Measurements from ENCODE around the gene TMEM150C.

The TMEM150C gene

GRCh38 chr4:82439088-82439487 lies 122.7 kb downstream of the TMEM150C start:
- no peaks in the 10 kb centered on the region for H3K36me3 ChIP-seq (ENCODE audit: control insufficient read depth in 1 of 2, insufficient read depth in 2 of 2, low read length in 2 of 2)
- no peaks in the 10 kb centered on the region for H3K4me1 ChIP-seq (ENCODE audit: control insufficient read depth in 1 of 2, insufficient read depth in 2 of 2, low read length in 2 of 2)

GRCh38 chr4:82437285-82438005 lies 124.3 kb downstream of the TMEM150C start:
- Histone ChIP-seq H3K27ac (ENCODE audit: low read length) (no peak overlapping the region), H3K4me1 (ENCODE audit: control insufficient read depth in 1 of 2, insufficient read depth in 2 of 2, low read length in 2 of 2) (no peaks in the 10 kb centered on the region), H3K27me3 (ENCODE audit: low read depth, low read length) (no peaks in the 10 kb centered on the region), H3K4me3 (ENCODE audit: low read depth in 1 of 2, low read length in 2 of 2) (no peak overlapping the region), H3K36me3 (ENCODE audit: control insufficient read depth in 1 of 2, insufficient read depth in 2 of 2, low read length in 2 of 2) (no peaks in the 10 kb centered on the region), H3K9me3 (ENCODE audit: control insufficient read depth in 1 of 2, low read length in 2 of 2) (no peaks in the 10 kb centered on the region)

More at GRCh38 chr4:82439088-82439487, 122.7 kb downstream of the TMEM150C start:
- H3K27ac ChIP-seq (ENCODE audit: low read length), result no peak overlapping the region
- H3K27me3 ChIP-seq (ENCODE audit: low read depth, low read length), result no peaks in the 10 kb centered on the region
- H3K4me3 ChIP-seq (ENCODE audit: low read depth in 1 of 2, low read length in 2 of 2), result no peak overlapping the region
- no peaks in the 10 kb centered on the region for H3K9me3 ChIP-seq (ENCODE audit: control insufficient read depth in 1 of 2, low read length in 2 of 2)

- no peak overlapping the region for H3K27ac ChIP-seq (ENCODE audit: low read length)
- no peak overlapping the region for H3K4me3 ChIP-seq (ENCODE audit: low read depth in 1 of 2, low read length in 2 of 2)
- H3K4me1 ChIP-seq (ENCODE audit: control insufficient read depth in 1 of 2, insufficient read depth in 2 of 2, low read length in 2 of 2), result peaks cover 0 to 2% of the 10 kb centered on the region in 2 donors
- H3K36me3 ChIP-seq (ENCODE audit: control insufficient read depth in 1 of 2, insufficient read depth in 2 of 2, low read length in 2 of 2), result no peaks in the 10 kb centered on the region
- no peaks in the 10 kb centered on the region for H3K9me3 ChIP-seq (ENCODE audit: control insufficient read depth in 1 of 2, low read length in 2 of 2)
- H3K27me3 ChIP-seq (ENCODE audit: low read depth, low read length), result no peaks in the 10 kb centered on the region
Measured at GRCh38 chr4:82436780-82437179, 125.0 kb downstream of the TMEM150C start.

- Histone ChIP-seq H3K4me3 (ENCODE audit: low read depth in 1 of 2, low read length in 2 of 2) (no peak overlapping the region), H3K4me1 (ENCODE audit: control insufficient read depth in 1 of 2, insufficient read depth in 2 of 2, low read length in 2 of 2) (peaks cover 3 to 9% of the 10 kb centered on the region in 2 donors), H3K9me3 (ENCODE audit: control insufficient read depth in 1 of 2, low read length in 2 of 2) (no peaks in the 10 kb centered on the region), H3K27ac (ENCODE audit: low read length) (no peak overlapping the region), H3K36me3 (ENCODE audit: control insufficient read depth in 1 of 2, insufficient read depth in 2 of 2, low read length in 2 of 2) (no peaks in the 10 kb centered on the region), H3K27me3 (ENCODE audit: low read depth, low read length) (no peaks in the 10 kb centered on the region)
Measured at GRCh38 chr4:82436130-82436529, 125.7 kb downstream of the TMEM150C start.

GRCh38 chr4:82434949-82435348 lies 126.8 kb downstream of the TMEM150C start:
- Histone ChIP-seq H3K27me3 (ENCODE audit: low read depth, low read length) (no peaks in the 10 kb centered on the region), H3K27ac (ENCODE audit: low read length) (no peak overlapping the region), H3K9me3 (ENCODE audit: control insufficient read depth in 1 of 2, low read length in 2 of 2) (no peaks in the 10 kb centered on the region), H3K4me3 (ENCODE audit: low read depth in 1 of 2, low read length in 2 of 2) (no peak overlapping the region), H3K4me1 (ENCODE audit: control insufficient read depth in 1 of 2, insufficient read depth in 2 of 2, low read length in 2 of 2) (peaks cover 3 to 11% of the 10 kb centered on the region in 2 donors), H3K36me3 (ENCODE audit: control insufficient read depth in 1 of 2, insufficient read depth in 2 of 2, low read length in 2 of 2) (no peaks in the 10 kb centered on the region)

GRCh38 chr4:82433791-82434190 lies 128.0 kb downstream of the TMEM150C start:
- Histone ChIP-seq H3K4me3 (ENCODE audit: low read depth in 1 of 2, low read length in 2 of 2) (no peak overlapping the region), H3K4me1 (ENCODE audit: control insufficient read depth in 1 of 2, insufficient read depth in 2 of 2, low read length in 2 of 2) (peaks cover 3 to 11% of the 10 kb centered on the region in 2 donors), H3K27me3 (ENCODE audit: low read depth, low read length) (no peaks in the 10 kb centered on the region), H3K27ac (ENCODE audit: low read length) (no peak overlapping the region), H3K36me3 (ENCODE audit: control insufficient read depth in 1 of 2, insufficient read depth in 2 of 2, low read length in 2 of 2) (peaks cover 0 to 5% of the 10 kb centered on the region in 2 donors), H3K9me3 (ENCODE audit: control insufficient read depth in 1 of 2, low read length in 2 of 2) (no peaks in the 10 kb centered on the region)

Measured in muscle layer of duodenum (tissue), 2 donors.